Measurements from ENCODE around the gene CHST6. TPM values are rescaled to one million over a fixed set of nuclear protein-coding genes. Genes with fewer than 3 reads are reported as not detected.

Gene CHST6
- total RNA-seq, 1 donor from 2014 or later = 1.4 TPM

DNA sequence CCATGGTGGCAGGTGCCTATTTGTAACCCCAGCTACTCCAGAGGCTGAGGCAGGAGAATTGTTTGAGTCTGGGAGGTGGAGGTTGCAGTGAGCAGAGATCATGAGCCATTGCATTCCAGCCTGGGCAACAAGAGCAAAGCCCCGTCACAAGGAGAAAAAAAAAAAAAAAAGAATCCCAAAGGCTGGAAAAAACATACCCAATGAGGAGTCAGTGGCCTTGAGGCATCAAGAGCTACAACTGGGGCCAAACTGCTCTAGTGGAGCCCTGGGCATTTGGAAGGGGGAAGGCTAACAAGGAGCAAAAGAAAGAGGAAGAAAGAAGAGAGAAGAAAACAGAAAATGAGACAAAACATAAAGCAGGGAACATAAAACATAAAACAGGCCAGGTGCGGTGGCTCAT lies 6.9 kb downstream of the CHST6 start:
- Histone ChIP-seq H3K27me3 (ENCODE audit: low read depth) (peaks cover 13% of the 10 kb centered on the region), H3K4me1 (no peaks in the 10 kb centered on the region), H3K9me3 (replicated peaks) (no peaks in the 10 kb centered on the region), H3K4me3 (no peak overlapping the region), H3K27ac (replicated peaks) (no peak overlapping the region), H3K36me3 (no peaks in the 10 kb centered on the region)
- TF ChIP-seq, protein P1, sequence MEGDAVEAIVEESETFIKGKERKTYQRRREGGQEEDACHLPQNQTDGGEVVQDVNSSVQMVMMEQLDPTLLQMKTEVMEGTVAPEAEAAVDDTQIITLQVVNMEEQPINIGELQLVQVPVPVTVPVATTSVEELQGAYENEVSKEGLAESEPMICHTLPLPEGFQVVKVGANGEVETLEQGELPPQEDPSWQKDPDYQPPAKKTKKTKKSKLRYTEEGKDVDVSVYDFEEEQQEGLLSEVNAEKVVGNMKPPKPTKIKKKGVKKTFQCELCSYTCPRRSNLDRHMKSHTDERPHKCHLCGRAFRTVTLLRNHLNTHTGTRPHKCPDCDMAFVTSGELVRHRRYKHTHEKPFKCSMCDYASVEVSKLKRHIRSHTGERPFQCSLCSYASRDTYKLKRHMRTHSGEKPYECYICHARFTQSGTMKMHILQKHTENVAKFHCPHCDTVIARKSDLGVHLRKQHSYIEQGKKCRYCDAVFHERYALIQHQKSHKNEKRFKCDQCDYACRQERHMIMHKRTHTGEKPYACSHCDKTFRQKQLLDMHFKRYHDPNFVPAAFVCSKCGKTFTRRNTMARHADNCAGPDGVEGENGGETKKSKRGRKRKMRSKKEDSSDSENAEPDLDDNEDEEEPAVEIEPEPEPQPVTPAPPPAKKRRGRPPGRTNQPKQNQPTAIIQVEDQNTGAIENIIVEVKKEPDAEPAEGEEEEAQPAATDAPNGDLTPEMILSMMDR (IDR thresholded peaks at IDR 0.05; ENCODE audit: borderline replicate concordance) = no peak
- intact Hi-C loops (cut with micrococcal nuclease) = loop anchor here (10.0 kb wide), 1 partner anchor 126 kb away; no protein-coding TSS in a partner anchor
- DNase-seq = no peak

DNA sequence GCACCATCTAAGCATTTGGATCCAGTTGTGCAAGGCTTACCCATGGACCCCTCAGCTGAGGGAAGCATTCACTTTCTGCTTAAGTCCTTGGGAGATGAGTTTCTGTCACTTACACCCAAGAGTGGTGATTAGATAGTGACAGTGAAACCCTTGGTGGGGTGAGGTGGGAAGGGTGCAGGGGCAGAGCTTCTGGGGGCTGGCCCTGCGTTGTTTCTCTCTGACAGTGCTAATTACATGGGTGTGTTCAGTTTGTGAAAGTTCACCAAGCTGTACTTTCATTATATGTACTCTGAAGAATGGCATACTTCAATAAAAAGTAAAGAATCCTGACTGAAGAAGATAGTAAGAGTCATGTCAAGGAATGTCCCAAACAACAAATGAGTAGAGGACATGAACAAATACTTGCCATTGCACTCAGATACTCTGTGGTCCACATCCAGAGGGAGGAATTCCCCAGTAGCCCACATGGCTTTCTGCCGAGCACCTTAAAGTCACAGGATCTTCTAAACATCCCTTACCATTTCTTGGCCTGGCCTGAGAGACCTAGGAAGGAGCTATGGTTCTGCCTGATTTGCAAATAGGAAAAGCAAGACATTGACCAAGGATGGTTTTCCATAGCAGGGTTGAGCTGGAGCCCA lies 8.4 kb downstream of the CHST6 start:
- H3K36me3 ChIP-seq = no peaks in the 10 kb centered on the region
- no peak for DNase-seq
- intact Hi-C loops (cut with micrococcal nuclease) = loop anchor here (10.0 kb wide), 1 partner anchor 128 kb away; no protein-coding TSS in a partner anchor
- no peaks in the 10 kb centered on the region for H3K4me1 ChIP-seq
- no peak overlapping the region for H3K27ac ChIP-seq (replicated peaks)
- peaks cover 2% of the 10 kb centered on the region for H3K27me3 ChIP-seq (ENCODE audit: low read depth)
- H3K9me3 ChIP-seq (replicated peaks) = no peaks in the 10 kb centered on the region
- TF ChIP-seq, protein P1 (IDR thresholded peaks at IDR 0.05; ENCODE audit: borderline replicate concordance) = no peak
- H3K4me3 ChIP-seq = no peak overlapping the region

DNA sequence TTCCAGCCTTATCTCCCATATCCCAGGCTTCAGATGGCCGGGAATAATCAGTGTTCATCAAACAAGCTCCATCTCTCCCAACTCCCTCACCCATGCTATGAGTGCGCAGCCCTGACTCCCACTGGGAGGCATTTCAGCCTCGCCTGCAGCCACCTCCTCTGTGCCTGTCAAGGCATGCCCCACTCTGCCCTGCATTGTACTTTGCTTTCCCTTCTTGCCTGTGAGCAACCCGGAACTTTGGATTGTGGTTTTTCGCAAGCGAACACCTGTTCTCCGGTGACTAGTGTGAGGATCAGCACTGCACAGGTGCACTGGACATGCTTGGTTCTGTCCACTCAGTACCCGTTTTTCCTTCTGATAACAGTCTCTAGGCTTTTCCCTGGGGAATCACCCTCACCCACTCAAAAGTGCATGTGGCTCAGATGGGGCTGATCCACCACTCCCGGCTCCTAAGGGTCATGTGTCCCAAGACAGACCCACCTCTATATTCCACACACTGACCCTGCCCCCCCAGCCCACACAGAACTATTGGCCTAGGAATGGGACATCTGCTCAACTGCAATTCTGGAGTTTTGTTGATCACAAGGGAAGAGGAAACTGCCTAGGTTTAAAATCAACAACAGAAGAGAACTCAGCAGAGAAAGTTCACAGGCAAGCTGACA lies 9.1 kb downstream of the CHST6 start:
- intact Hi-C loops (cut with micrococcal nuclease) = loop anchor here (10.0 kb wide), 1 partner anchor 129 kb away; no protein-coding TSS in a partner anchor
- TF ChIP-seq, protein P1 (IDR thresholded peaks at IDR 0.05; ENCODE audit: borderline replicate concordance) = no peak

GRCh38 chr16:75485230-75486013 lies 9.8 kb downstream of the CHST6 start:
- Histone ChIP-seq H3K36me3 (no peaks in the 10 kb centered on the region), H3K4me1 (no peaks in the 10 kb centered on the region), H3K4me3 (no peak overlapping the region), H3K9me3 (replicated peaks) (no peaks in the 10 kb centered on the region), H3K27ac (replicated peaks) (no peak overlapping the region), H3K27me3 (ENCODE audit: low read depth) (no peaks in the 10 kb centered on the region)
- intact Hi-C loops (cut with micrococcal nuclease) = loop anchor here (10.0 kb wide), 1 partner anchor 129 kb away; no protein-coding TSS in a partner anchor
- TF ChIP-seq, protein P1 (IDR thresholded peaks at IDR 0.05; ENCODE audit: borderline replicate concordance) = no peak
- no peak for DNase-seq

More for the DNA sequence above, 9.1 kb downstream of the CHST6 start:
- H3K9me3 ChIP-seq (replicated peaks) = no peaks in the 10 kb centered on the region
- H3K4me1 ChIP-seq = no peaks in the 10 kb centered on the region
- no peak overlapping the region for H3K27ac ChIP-seq (replicated peaks)
- no peaks in the 10 kb centered on the region for H3K27me3 ChIP-seq (ENCODE audit: low read depth)
- no peak overlapping the region for H3K4me3 ChIP-seq
- DNase-seq = no peak
- no peaks in the 10 kb centered on the region for H3K36me3 ChIP-seq

DNA sequence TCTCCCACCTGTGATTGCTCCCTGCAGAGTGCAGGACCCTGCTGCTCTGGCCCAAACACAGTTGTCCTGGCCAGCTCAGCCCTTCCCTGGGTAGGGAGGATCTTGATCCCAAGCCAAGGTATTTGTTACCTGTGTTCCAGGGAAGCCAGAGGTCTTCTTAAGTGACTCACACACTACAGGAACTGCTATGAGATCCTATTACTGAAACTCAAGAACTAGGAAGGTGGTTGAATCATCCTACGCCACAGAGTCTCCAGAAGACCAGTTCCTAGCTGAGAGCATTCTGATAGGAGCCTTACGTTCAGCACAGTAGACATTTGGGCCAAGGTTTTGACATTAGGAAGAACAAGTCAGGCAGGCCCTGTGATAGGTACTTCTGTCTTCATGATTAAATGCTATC lies 12.0 kb downstream of the CHST6 start:
- TF ChIP-seq, protein P1 (IDR thresholded peaks at IDR 0.05; ENCODE audit: borderline replicate concordance) = no peak
- no peak overlapping the region for H3K4me3 ChIP-seq
- no peak overlapping the region for H3K27ac ChIP-seq (replicated peaks)
- no peak for DNase-seq
- no peaks in the 10 kb centered on the region for H3K9me3 ChIP-seq (replicated peaks)
- H3K4me1 ChIP-seq = no peaks in the 10 kb centered on the region
- H3K36me3 ChIP-seq = no peaks in the 10 kb centered on the region
- intact Hi-C loops (cut with micrococcal nuclease) = loop anchor here (10.0 kb wide), 1 partner anchor 132 kb away; no protein-coding TSS in a partner anchor
- no peaks in the 10 kb centered on the region for H3K27me3 ChIP-seq (ENCODE audit: low read depth)
